HepG2 (cell line): ENCODE measurements around the gene NKRF. TPM values are rescaled to one million over a fixed set of nuclear protein-coding genes. Genes with fewer than 3 reads are reported as not detected.

Experiments used
- ATAC-seq: fragments of 200-7000 bp; cut with Tn5 transposase; 3 replicates; pipeline ENCODE4 v1.9.1; 2020; ENCODE audit warnings: mild to moderate bottlenecking, moderate library complexity
- BruUV-seq: library from RNA; stranded (reverse); fragments of 400-500 nt; replicated peaks from 2 replicates; lab custom pipeline; 2021; lab: Mats Ljungman, UMichigan
- CTCF ChIA-PET: fragments of 300-600 bp; formaldehyde crosslinking; extraction: SDS; loops from one replicate; lab custom pipeline; 2021; ENCODE audit warnings: low total read pairs, inconsistent platforms, low intra/inter-chr PET ratio; lab: Yijun Ruan, JAX
- POLR2A ChIA-PET: fragments of 350-600 bp; sonication (Branson Sonifier 250); formaldehyde crosslinking; loops from one replicate; lab custom pipeline; 2020; ENCODE audit warnings: antibody characterized with exemption, inconsistent platforms; lab: Yijun Ruan, JAX
- DNase-seq: peaks from one replicate; pipeline ENCODE4 v3.0.0-alpha.2; 2015; ENCODE audit warnings: low spot score
- FAIRE-seq: peaks from 3 replicates; lab custom pipeline; 2011; peaks lifted over from hg19 to GRCh38; lab: Jason Lieb, UNC
- H2AFZ ChIP-seq: one replicate; pipeline ENCODE4 v1.6.1; 2011; ENCODE audit warnings: low read length, inconsistent platforms
- H3K27ac ChIP-seq: fragments of 300-600 bp; 3 replicates; pipeline ENCODE4 v1.8.0; 2011; ENCODE audit warnings: mixed run types, mild to moderate bottlenecking, mixed read lengths, low read length, inconsistent platforms; ENCODE audit not compliant: insufficient read depth; ENCODE audit errors: extremely low read length
- H3K27me3 ChIP-seq, 2 experiments: fragments of 200-600 bp in 1 of 2; 2 replicates in 1 of 2; 3 replicates in 1 of 2; pipeline versions ENCODE4 v1.6.0 to v1.8.0; 2011; ENCODE audit warnings: low read length in 2 of 2, mild to moderate bottlenecking in 2 of 2, moderate library complexity in 2 of 2, inconsistent platforms in 1 of 2; ENCODE audit not compliant: insufficient read depth in 2 of 2, control insufficient read depth in 1 of 2
- H3K36me3 ChIP-seq, 2 experiments: fragments of 200-600 bp in 1 of 2; replicated peaks in 1 of 2; 2 replicates in 1 of 2; 3 replicates in 1 of 2; pipeline versions ENCODE4 v1.5.1 to v1.8.0; 2011; ENCODE audit warnings: low read length in 2 of 2, inconsistent platforms in 1 of 2; ENCODE audit not compliant: insufficient read depth in 2 of 2, control insufficient read depth in 1 of 2
- H3K4me1 ChIP-seq: 2 replicates; pipeline ENCODE4 v1.5.1; 2012; ENCODE audit warnings: low read length, inconsistent platforms; ENCODE audit not compliant: insufficient read depth
- H3K4me2 ChIP-seq: 2 replicates; pipeline ENCODE4 v1.6.0; 2011; ENCODE audit warnings: low read depth, low read length, inconsistent platforms
- H3K4me3 ChIP-seq, 3 experiments: fragments of 200-600 bp in 1 of 3; sonication (generic), shearing (Covaris generic) in 1 of 3; replicated peaks in 1 of 3; 2 replicates each; pipeline ENCODE4 v1.5.1; 2011 to 2016; ENCODE audit warnings: low read length in 3 of 3, inconsistent platforms in 2 of 3, low read depth in 2 of 3, mild to moderate bottlenecking in 2 of 3, control low read depth in 1 of 3, mixed read lengths in 1 of 3; ENCODE audit not compliant: insufficient read depth in 1 of 3
- H3K79me2 ChIP-seq: one replicate; pipeline ENCODE4 v1.6.1; 2011; ENCODE audit warnings: low read length, inconsistent platforms; ENCODE audit not compliant: insufficient read depth
- H3K9ac ChIP-seq: 2 replicates; pipeline ENCODE4 v1.6.0; 2011; ENCODE audit warnings: mild to moderate bottlenecking, low read depth, low read length, inconsistent platforms; ENCODE audit not compliant: insufficient read depth
- H3K9me3 ChIP-seq: 2 replicates; pipeline ENCODE4 v1.5.1; 2012; ENCODE audit warnings: mild to moderate bottlenecking, low read length
- H4K20me1 ChIP-seq: 2 replicates; pipeline ENCODE4 v1.6.0; 2011; ENCODE audit warnings: inconsistent platforms, mild to moderate bottlenecking, low read length, moderate library complexity; ENCODE audit not compliant: insufficient read depth
- AHR ChIP-seq: IDR thresholded peaks from 2 replicates; pipeline ENCODE4 v1.6.1; 2018; ENCODE audit warnings: missing genetic modification reagents, missing compliant biosample characterization
- JDP2 ChIP-seq: sonication (generic); formaldehyde crosslinking; IDR thresholded peaks from 2 replicates; pipeline ENCODE4 v1.8.1; 2022; ENCODE audit warnings: missing genetic modification reagents, borderline replicate concordance
- MAFG ChIP-seq: sonication (generic); formaldehyde crosslinking; IDR thresholded peaks from 2 replicates; pipeline ENCODE4 v1.5.1; 2020; ENCODE audit warnings: mild to moderate bottlenecking, missing genetic modification reagents
- MTERF4 ChIP-seq: sonication (generic); formaldehyde crosslinking; IDR thresholded peaks from 2 replicates; pipeline ENCODE4 v1.8.0; 2023; ENCODE audit warnings: mild to moderate bottlenecking, missing genetic modification reagents
- MYC ChIP-seq: sonication (generic); formaldehyde crosslinking; IDR thresholded peaks from 2 replicates; pipeline ENCODE4 v1.9.0; 2021; ENCODE audit warnings: missing genetic modification reagents, borderline replicate concordance
- NR2F1 ChIP-seq, 2 experiments: fragments of 450-650 bp in 1 of 2; formaldehyde crosslinking in 1 of 2; IDR thresholded peaks; 2 replicates each; pipeline versions ENCODE4 v1.5.0 to v1.6.1; 2016 to 2020; ENCODE audit warnings: mild to moderate bottlenecking in 1 of 2, missing compliant biosample characterization in 1 of 2, missing genetic modification reagents in 1 of 2, moderate library complexity in 1 of 2
- SATB2 ChIP-seq: sonication (generic); formaldehyde crosslinking; IDR thresholded peaks from 2 replicates; pipeline ENCODE4 v1.5.0; 2020; ENCODE audit warnings: missing genetic modification reagents
- STAT5B ChIP-seq: sonication (generic); formaldehyde crosslinking; IDR thresholded peaks from 2 replicates; pipeline ENCODE4 v1.4.0; 2020; ENCODE audit warnings: missing genetic modification reagents
- ZFAT ChIP-seq: sonication (generic); formaldehyde crosslinking; conservative IDR thresholded peaks from 2 replicates; pipeline ENCODE4 v1.8.1; 2023; ENCODE audit warnings: missing genetic modification reagents, inconsistent platforms
- ZNF362 ChIP-seq: sonication (generic); formaldehyde crosslinking; IDR thresholded peaks from 2 replicates; pipeline ENCODE4 v1.4.0; 2020; ENCODE audit warnings: missing genetic modification reagents, mild to moderate bottlenecking, borderline replicate concordance
- ZSCAN12 ChIP-seq: sonication (generic); formaldehyde crosslinking; IDR thresholded peaks from 2 replicates; pipeline ENCODE4 v1.9.0; 2021; ENCODE audit warnings: mild to moderate bottlenecking, missing genetic modification reagents
- ZSCAN25 ChIP-seq: sonication (generic); formaldehyde crosslinking; IDR thresholded peaks from 2 replicates; pipeline ENCODE4 v1.8.0; 2022; ENCODE audit warnings: mild to moderate bottlenecking, missing genetic modification reagents
- WGBS: methylation state at CpG from one replicate; pipeline ENCODE4 v1.1.6; 2017; ENCODE audit warnings: low lambda C conversion rate; 5-methylcytosine and 5-hydroxymethylcytosine counted together
- in situ Hi-C: cut with HindIII; loops from 2 replicates; pipeline ENCODE4 v1.10.0; 2017; ENCODE audit warnings: low pct_unique_long_range_greater_than_20kb; ENCODE audit not compliant: extremely low pct_ligation_motif_present
- intact Hi-C: fragments of 100-400 bp; cut with micrococcal nuclease; formaldehyde crosslinking; loops from one replicate; pipeline ENCODE4 v1.10.0; 2022; ENCODE audit not compliant: unreplicated experiment
- polyA plus RNA-seq, 8 experiments: library from polyadenylated mRNA; depleted of rRNA in 3 of 8; stranded (reverse) in 7 of 8; unstranded in 1 of 8; fragments of >200 nt; fragmentation: Illumina TruSeq in 4 of 8; extraction: Trizol in 4 of 8; gene quantifications; 2 replicates each; pipeline versions ENCODE4 v1.2.1 to v1.2.3, GENCODE V29; 2011 to 2016; ENCODE audit warnings: low read depth in 4 of 8, missing spikeins in 1 of 8, mixed read lengths in 1 of 8; ENCODE audit not compliant: insufficient read depth in 1 of 8
- total RNA-seq, 5 experiments: library from RNA; depleted of rRNA; stranded (reverse); fragments of >200 nt; fragmentation: Illumina TruSeq; extraction: Trizol; gene quantifications; 2 replicates each; pipeline ENCODE4 v1.2.3, GENCODE V29; 2016; ENCODE audit warnings: low read depth in 1 of 5

NKRF gene
- total and polyA plus RNA-seq, 2 of the 13 experiments (the other 11 are each of a cell fraction or from before 2014, with no cell fraction given), result 3.3 to 6.0 TPM

DNA sequence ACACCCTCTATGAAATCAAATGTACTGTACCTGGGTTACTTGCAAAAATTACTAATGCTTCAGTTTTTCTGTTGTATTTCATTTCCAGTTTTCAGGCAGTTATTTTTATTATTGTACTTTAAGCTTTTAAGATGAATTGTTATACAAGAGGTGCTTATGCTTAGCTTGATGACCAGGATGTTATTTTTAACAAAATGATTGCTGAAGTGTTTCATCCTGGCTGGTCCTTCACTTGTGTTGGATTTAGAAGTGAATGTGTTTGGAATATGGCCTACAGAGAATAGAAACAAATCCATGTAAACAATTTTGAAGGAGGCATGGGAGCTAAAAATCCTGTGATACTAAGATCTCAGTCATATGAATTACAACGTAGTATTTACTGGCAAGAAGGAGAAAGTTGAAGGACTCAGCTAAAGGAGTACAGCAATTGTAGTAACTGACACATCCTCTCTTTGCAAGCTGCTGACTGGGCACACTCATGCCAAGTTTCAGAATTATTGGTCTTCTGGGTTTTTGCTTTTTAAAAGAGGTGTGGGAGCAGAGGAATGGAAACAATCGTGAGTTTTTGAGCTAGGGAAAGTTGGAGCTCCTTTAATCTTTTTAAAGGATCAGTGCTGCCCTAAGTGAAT lies 22.7 kb downstream of the NKRF start:
- no peak overlapping the region for H2AFZ ChIP-seq
- CTCF ChIA-PET, result no interaction called here
- no peak overlapping the region for H3K4me3 ChIP-seq
- ATAC-seq (no peak), DNase-seq (no peak), FAIRE-seq (no peak)
- WGBS, result 93% methylated on average over 2 of the region's 2 CpGs
- H3K9me3 ChIP-seq, result no peaks in the 10 kb centered on the region
- BruUV-seq, result no TSS peak
- no peak overlapping the region for H3K27ac ChIP-seq
- no peak overlapping the region for H3K4me2 ChIP-seq
- H3K79me2 ChIP-seq, result no peaks in the 10 kb centered on the region
- POLR2A ChIA-PET, result no interaction called here
- in situ Hi-C loops, result no loop called here
- no peaks in the 10 kb centered on the region; a peak in 1 of 5 replicates for H3K36me3 ChIP-seq
- TF ChIP-seq JDP2 (CRISPR knock-in tag) (no peak), ZNF362 (no peak), ZFAT (CRISPR knock-in tag) (no peak), NR2F1 (CRISPR knock-in tag; IDR thresholded peaks at IDR 0.05) (no peak), SATB2 (CRISPR knock-in tag) (no peak), MAFG (CRISPR knock-in tag) (no peak), AHR (no peak), MYC (CRISPR knock-in tag) (no peak), ZSCAN12 (CRISPR knock-in tag) (no peak), STAT5B (no peak), MTERF4 (CRISPR knock-in tag) (no peak), ZSCAN25 (CRISPR knock-in tag) (no peak)
- H3K9ac ChIP-seq, result no peak overlapping the region
- H4K20me1 ChIP-seq, result no peaks in the 10 kb centered on the region
- intact Hi-C loops, result no loop called here
- no peaks in the 10 kb centered on the region for H3K4me1 ChIP-seq
- no peaks in the 10 kb centered on the region for H3K27me3 ChIP-seq
